IMR-90 (cell line): ENCODE results near the gene GALNT17. TPM values are rescaled to one million over a fixed set of nuclear protein-coding genes. Genes with fewer than 3 reads are reported as not detected.

Experiments
- ATAC-seq: fragments of 200-7000 bp; cut with Tn5 transposase; 2 replicates; pipeline ENCODE4 v1.9.1; 2020; ENCODE audit warnings: low read depth, mild to moderate bottlenecking, moderate library complexity
- BruUV-seq: library from RNA; stranded (reverse); fragments of 400-500 nt; replicated peaks from 2 replicates; lab custom pipeline; 2021; lab: Mats Ljungman, UMichigan
- CTCF ChIA-PET: fragments of 300-600 bp; formaldehyde crosslinking; extraction: SDS; loops from one replicate; lab custom pipeline; 2021; ENCODE audit warnings: antibody characterized with exemption; lab: Yijun Ruan, JAX
- POLR2A ChIA-PET: fragments of 300-600 bp; sonication (Branson Sonifier 250); formaldehyde crosslinking; loops from one replicate; lab custom pipeline; 2022; ENCODE audit warnings: antibody characterized with exemption; ENCODE audit not compliant: unreplicated experiment; lab: Charles Lee
- DNase-seq: peaks from one replicate; pipeline ENCODE4 v3.0.0; 2013
- H2AFZ ChIP-seq: replicated peaks from 2 replicates; pipeline ENCODE3; 2013; ENCODE audit warnings: low read length, mild to moderate bottlenecking; ENCODE audit not compliant: poor library complexity
- H2AK5ac ChIP-seq: 2 replicates; pipeline ENCODE4 v1.6.1; 2013; ENCODE audit warnings: low read depth, low read length, inconsistent platforms
- H2AK9ac ChIP-seq: replicated peaks from 2 replicates; pipeline ENCODE3; 2013; ENCODE audit warnings: mild to moderate bottlenecking, low read depth, low read length, moderate library complexity; ENCODE audit not compliant: poor library complexity
- H2BK120ac ChIP-seq: 2 replicates; pipeline ENCODE4 v1.6.1; 2013; ENCODE audit warnings: low read depth, low read length, inconsistent platforms
- H2BK15ac ChIP-seq: 3 replicates; pipeline ENCODE4 v1.6.1; 2013; ENCODE audit warnings: low read depth, low read length, inconsistent platforms
- H2BK20ac ChIP-seq: 2 replicates; pipeline ENCODE4 v1.6.1; 2013; ENCODE audit warnings: low read depth, mild to moderate bottlenecking, inconsistent platforms, low read length, moderate library complexity
- H2BK5ac ChIP-seq: 2 replicates; pipeline ENCODE4 v1.6.1; 2013; ENCODE audit warnings: mild to moderate bottlenecking, low read depth, low read length, inconsistent platforms; ENCODE audit not compliant: poor library complexity, severe bottlenecking
- H3K14ac ChIP-seq: replicated peaks from 2 replicates; pipeline ENCODE4 v1.6.1; 2013; ENCODE audit warnings: low read depth, low read length, inconsistent platforms
- H3K18ac ChIP-seq: 2 replicates; pipeline ENCODE4 v1.6.1; 2013; ENCODE audit warnings: low read depth, low read length, control low read depth
- H3K23ac ChIP-seq: 2 replicates; pipeline ENCODE4 v1.6.1; 2013; ENCODE audit warnings: low read depth, low read length, inconsistent platforms
- H3K27ac ChIP-seq: 2 replicates; pipeline ENCODE4 v1.5.1; 2013; ENCODE audit warnings: mild to moderate bottlenecking, control low read depth, low read length; ENCODE audit not compliant: insufficient read depth
- H3K27me3 ChIP-seq: 2 replicates; pipeline ENCODE4 v1.6.1; 2013; ENCODE audit warnings: low read length; ENCODE audit not compliant: control insufficient read depth, insufficient read depth
- H3K36me3 ChIP-seq: 2 replicates; pipeline ENCODE4 v1.6.1; 2013; ENCODE audit warnings: low read length, mixed read lengths; ENCODE audit not compliant: control insufficient read depth, insufficient read depth
- H3K4ac ChIP-seq: 2 replicates; pipeline ENCODE4 v1.6.1; 2013; ENCODE audit warnings: low read depth, low read length, inconsistent platforms
- H3K4me1 ChIP-seq: 2 replicates; pipeline ENCODE4 v1.6.1; 2013; ENCODE audit warnings: low read length, mixed read lengths; ENCODE audit not compliant: control insufficient read depth, insufficient read depth
- H3K4me2 ChIP-seq: 2 replicates; pipeline ENCODE4 v1.6.1; 2013; ENCODE audit warnings: low read depth, mild to moderate bottlenecking, control low read depth, low read length, moderate library complexity
- H3K4me3 ChIP-seq: 2 replicates; pipeline ENCODE4 v1.5.1; 2013; ENCODE audit warnings: low read depth, mild to moderate bottlenecking, control low read depth, low read length, moderate library complexity; ENCODE audit not compliant: insufficient read depth
- H3K56ac ChIP-seq: 2 replicates; pipeline ENCODE4 v1.6.1; 2013; ENCODE audit warnings: low read length, inconsistent platforms; ENCODE audit not compliant: insufficient read depth; ENCODE audit errors: extremely low read depth
- H3K79me1 ChIP-seq, 2 experiments: 2 replicates each; pipeline ENCODE4 v1.6.1; 2013; ENCODE audit warnings: low read length in 2 of 2, inconsistent platforms in 1 of 2, low read depth in 1 of 2
- H3K9ac ChIP-seq: 2 replicates; pipeline ENCODE4 v1.6.1; 2013; ENCODE audit warnings: low read depth, low read length, control low read depth
- H3K9me1 ChIP-seq: 2 replicates; pipeline ENCODE4 v1.6.1; 2013; ENCODE audit warnings: low read length, inconsistent platforms; ENCODE audit not compliant: insufficient read depth
- H3K9me3 ChIP-seq: 2 replicates; pipeline ENCODE4 v1.6.1; 2013; ENCODE audit warnings: low read length; ENCODE audit not compliant: control insufficient read depth, insufficient read depth
- H4K20me1 ChIP-seq: 2 replicates; pipeline ENCODE4 v1.6.1; 2013; ENCODE audit warnings: low read length, inconsistent platforms; ENCODE audit not compliant: insufficient read depth
- H4K5ac ChIP-seq: 2 replicates; pipeline ENCODE4 v1.6.1; 2013; ENCODE audit warnings: mild to moderate bottlenecking, low read depth, low read length, control low read depth
- H4K8ac ChIP-seq, 2 experiments: 2 replicates each; pipeline ENCODE4 v1.6.1; 2013; ENCODE audit warnings: low read depth in 2 of 2, low read length in 2 of 2, control low read depth in 1 of 2, inconsistent platforms in 1 of 2
- H4K91ac ChIP-seq: 2 replicates; pipeline ENCODE4 v1.6.1; 2013; ENCODE audit warnings: low read depth, low read length, inconsistent platforms; ENCODE audit not compliant: insufficient read depth
- BHLHE40 ChIP-seq: fragments of 150-350 bp; IDR thresholded peaks from 2 replicates; pipeline ENCODE4 v1.6.1; 2016; ENCODE audit warnings: mild to moderate bottlenecking, low read depth, low read length
- CEBPB ChIP-seq: IDR thresholded peaks from 2 replicates; pipeline ENCODE4 v1.6.1; 2012; ENCODE audit warnings: low read depth, low read length, improper control_type of control experiment
- CHD1 ChIP-seq: IDR thresholded peaks from 2 replicates; pipeline ENCODE4 v1.6.1; 2012; ENCODE audit warnings: low read depth, low read length, improper control_type of control experiment
- CTCF ChIP-seq: conservative IDR thresholded peaks from 2 replicates; pipeline ENCODE4 v1.5.1; 2012; ENCODE audit warnings: mild to moderate bottlenecking, low read depth, low read length, improper control_type of control experiment
- ELK1 ChIP-seq: fragments of 150-350 bp; IDR thresholded peaks from 2 replicates; pipeline ENCODE4 v1.6.1; 2016; ENCODE audit warnings: low read depth, mild to moderate bottlenecking, low read length, moderate library complexity, borderline replicate concordance
- FOS ChIP-seq: fragments of 150-350 bp; IDR thresholded peaks from 2 replicates; pipeline ENCODE4 v1.6.1; 2016; ENCODE audit warnings: low read depth, low read length
- MAFK ChIP-seq: IDR thresholded peaks from 2 replicates; pipeline ENCODE4 v1.6.1; 2012; ENCODE audit warnings: low read depth, low read length, improper control_type of control experiment
- MAZ ChIP-seq: IDR thresholded peaks from 2 replicates; pipeline ENCODE4 v1.6.1; 2012; ENCODE audit warnings: low read depth, mild to moderate bottlenecking, low read length, improper control_type of control experiment, moderate library complexity, borderline replicate concordance
- MXI1 ChIP-seq: IDR thresholded peaks from 2 replicates; pipeline ENCODE4 v1.6.1; 2012; ENCODE audit warnings: low read depth, mild to moderate bottlenecking, low read length, moderate library complexity, borderline replicate concordance
- NFE2L2 ChIP-seq: fragments of 150-350 bp; IDR thresholded peaks from 2 replicates; pipeline ENCODE4 v1.6.1; 2016; ENCODE audit warnings: low read depth, mild to moderate bottlenecking, low read length
- RCOR1 ChIP-seq: IDR thresholded peaks from 2 replicates; pipeline ENCODE4 v1.6.1; 2012; ENCODE audit warnings: mild to moderate bottlenecking, low read length, improper control_type of control experiment; ENCODE audit not compliant: insufficient replicate concordance
- SMC3 ChIP-seq: fragments of 150-350 bp; IDR thresholded peaks from 2 replicates; pipeline ENCODE4 v1.6.1; 2016; ENCODE audit warnings: low read depth, mild to moderate bottlenecking, antibody characterized with exemption, low read length, moderate library complexity
- USF2 ChIP-seq: fragments of 150-350 bp; IDR thresholded peaks from 2 replicates; pipeline ENCODE4 v1.6.1; 2017; ENCODE audit warnings: mild to moderate bottlenecking, antibody characterized with exemption, low read length, low read depth
- WGBS, 2 experiments: methylation state at CpG; one replicate each; pipeline versions ENCODE4 v1.1.5 to v1.1.7; 2013; ENCODE audit warnings: missing lambda C conversion rate in 2 of 2; ENCODE audit not compliant: insufficient read length in 1 of 2; ENCODE audit errors: extremely low coverage in 2 of 2; 5-methylcytosine and 5-hydroxymethylcytosine counted together
- dilution Hi-C: fragments of 300-500 bp; cut with HindIII; formaldehyde crosslinking; loops from one replicate; pipeline ENCODE4 v1.14.3; 2018; ENCODE audit warnings: low sequenced_read_pairs; ENCODE audit not compliant: unreplicated experiment
- in situ Hi-C: fragments of 300-500 bp; cut with MboI; formaldehyde crosslinking; loops from 3 replicates; pipeline ENCODE4 v1.14.3; 2019; ENCODE audit warnings: low sequenced_read_pairs, inconsistent platforms, mixed read lengths
- intact Hi-C: fragments of 100-400 bp; cut with micrococcal nuclease; formaldehyde crosslinking; loops from 2 replicates; pipeline ENCODE4 v1.10.0; 2022
- polyA plus RNA-seq, 3 experiments: library from polyadenylated mRNA; depleted of rRNA; stranded (reverse); fragments of >200 nt; gene quantifications; 2 replicates each; pipeline ENCODE4 v1.2.3, GENCODE V29; 2012; ENCODE audit warnings: low replicate concordance in 1 of 3
- total RNA-seq: library from RNA; depleted of rRNA; stranded (reverse); fragments of >200 nt; gene quantifications from 2 replicates; pipeline ENCODE4 v1.2.3, GENCODE V29; 2012

Gene GALNT17
- total and polyA plus RNA-seq, 2 of the 4 experiments (the other 2 are of a cell fraction), result not detected

- Histone ChIP-seq H2BK5ac (no peak overlapping the region), H4K5ac (no peak overlapping the region), H3K4me3 (no peak overlapping the region), H4K91ac (no peak overlapping the region), H3K23ac (no peak overlapping the region), H3K4ac (no peak overlapping the region), H3K9ac (no peak overlapping the region), H3K56ac (no peak overlapping the region), H3K18ac (no peak overlapping the region), H4K20me1 (no peaks in the 10 kb centered on the region), H3K4me2 (no peak overlapping the region), H3K27ac (no peak overlapping the region), H3K27me3 (no peaks in the 10 kb centered on the region), H2BK20ac (no peak overlapping the region), H3K14ac (no peak overlapping the region), H3K9me1 (no peaks in the 10 kb centered on the region), H2AK5ac (no peak overlapping the region), H2BK15ac (no peak overlapping the region), H3K36me3 (no peaks in the 10 kb centered on the region), H2AFZ (no peak overlapping the region), H4K8ac (no peak overlapping the region), H2BK120ac (no peak overlapping the region), H3K79me1 (no peaks in the 10 kb centered on the region), H3K9me3 (peaks cover 14% of the 10 kb centered on the region), H3K4me1 (no peaks in the 10 kb centered on the region), H2AK9ac (no peak overlapping the region)
- no TSS peak for BruUV-seq
- WGBS, 2 experiments, result no CpG with 5 or more reads among the region's 3 CpGs
- ChIA-PET CTCF (no interaction called here), POLR2A (no interaction called here)
- TF ChIP-seq MAFK (no peak), SMC3 (no peak), MXI1 (no peak), MAZ (no peak), CTCF (no peak), BHLHE40 (no peak), USF2 (no peak), ELK1 (no peak), CHD1 (no peak), FOS (no peak), CEBPB (no peak), RCOR1 (no peak), NFE2L2 (no peak)
- DNase-seq, result no peak
- ATAC-seq, result no peak
- in situ Hi-C loops, result no loop called here
- dilution Hi-C loops, result no loop called here
- intact Hi-C loops, result no loop called here
These were observed 481.4 kb downstream of the GALNT17 start for GRCh38 chr7:71613313-71613712.
